HepG2 (cell line): Measurements from ENCODE around the gene UGT1A4. TPM values are rescaled to one million over a fixed set of nuclear protein-coding genes. Genes with fewer than 3 reads are reported as not detected.
"Not testable (repeated sequence)": the region's sequence is repeated elsewhere in the genome, so short reads cannot be mapped to it uniquely, and the experiment has no call there.

Experiments
- ARID5B ChIP-seq: IDR thresholded peaks from 2 replicates; pipeline ENCODE4 v1.4.0; 2020; ENCODE audit warnings: mild to moderate bottlenecking, missing genetic modification reagents
- GATAD2A ChIP-seq: IDR thresholded peaks from 2 replicates; pipeline ENCODE4 v1.6.1; 2016
- HOXA3 ChIP-seq: sonication (generic); formaldehyde crosslinking; IDR thresholded peaks from 2 replicates; pipeline ENCODE4 v1.5.0; 2020; ENCODE audit warnings: missing genetic modification reagents
- IRF9 ChIP-seq: sonication (generic); formaldehyde crosslinking; IDR thresholded peaks from 2 replicates; pipeline ENCODE4 v1.8.0; 2022; ENCODE audit warnings: missing genetic modification reagents, mild to moderate bottlenecking, borderline replicate concordance
- KAT8 ChIP-seq: IDR thresholded peaks from 2 replicates; pipeline ENCODE4 v1.6.1; 2016; ENCODE audit warnings: missing genetic modification reagents, missing compliant biosample characterization
- NFKBIZ ChIP-seq: IDR thresholded peaks from 2 replicates; pipeline ENCODE4 v1.6.1; 2018; ENCODE audit warnings: missing genetic modification reagents, missing compliant biosample characterization
- NR2F6 ChIP-seq, 2 experiments: IDR thresholded peaks; 2 replicates each; pipeline ENCODE4 v1.6.1; 2016; ENCODE audit warnings: antibody characterized with exemption in 1 of 2, mild to moderate bottlenecking in 1 of 2
- PRDM10 ChIP-seq: sonication (generic); formaldehyde crosslinking; IDR thresholded peaks from 2 replicates; pipeline ENCODE4 v1.4.0; 2020; ENCODE audit warnings: low read depth, missing genetic modification reagents
- RCOR2 ChIP-seq: IDR thresholded peaks from 2 replicates; pipeline ENCODE4 v1.6.1; 2016; ENCODE audit warnings: missing biosample characterization, missing genetic modification reagents
- RXRA ChIP-seq: sonication (generic); formaldehyde crosslinking; IDR thresholded peaks from 2 replicates; pipeline ENCODE4 v1.5.1; 2020; ENCODE audit warnings: missing genetic modification reagents
- SALL1 ChIP-seq: sonication (generic); formaldehyde crosslinking; IDR thresholded peaks from 2 replicates; pipeline ENCODE4 v1.8.0; 2022; ENCODE audit warnings: mild to moderate bottlenecking, missing genetic modification reagents
- SOX6 ChIP-seq, 2 experiments: fragments of 450-650 bp in 1 of 2; sonication (generic) in 1 of 2; formaldehyde crosslinking in 1 of 2; IDR thresholded peaks; 2 replicates each; pipeline versions ENCODE4 v1.4.0 to v1.6.1; 2017 to 2020; ENCODE audit warnings: antibody characterized with exemption in 1 of 2, mild to moderate bottlenecking in 1 of 2, missing genetic modification reagents in 1 of 2
- SP4 ChIP-seq: sonication (generic); formaldehyde crosslinking; IDR thresholded peaks from 2 replicates; pipeline ENCODE4 v1.8.1; 2023; ENCODE audit warnings: mild to moderate bottlenecking, missing genetic modification reagents
- SP5 ChIP-seq: IDR thresholded peaks from 2 replicates; pipeline ENCODE4 v1.6.1; 2016; ENCODE audit warnings: low read depth, borderline replicate concordance
- TRAFD1 ChIP-seq: sonication (generic); formaldehyde crosslinking; IDR thresholded peaks from 2 replicates; pipeline ENCODE4 v1.5.1; 2020; ENCODE audit warnings: missing genetic modification reagents, mild to moderate bottlenecking, borderline replicate concordance
- ZBTB38 ChIP-seq: sonication (generic); formaldehyde crosslinking; IDR thresholded peaks from 2 replicates; pipeline ENCODE4 v1.5.1; 2020; ENCODE audit warnings: mild to moderate bottlenecking, missing genetic modification reagents
- ZNF24 ChIP-seq: fragments of 450-650 bp; IDR thresholded peaks from 2 replicates; pipeline ENCODE4 v1.6.1; 2017; ENCODE audit warnings: antibody characterized with exemption, mild to moderate bottlenecking
- ZNF772 ChIP-seq: sonication (generic); formaldehyde crosslinking; IDR thresholded peaks from 2 replicates; pipeline ENCODE4 v1.5.0; 2020; ENCODE audit warnings: mild to moderate bottlenecking, missing genetic modification reagents
- polyA plus RNA-seq, 8 experiments: library from polyadenylated mRNA; depleted of rRNA in 3 of 8; stranded (reverse) in 7 of 8; unstranded in 1 of 8; fragments of >200 nt; fragmentation: Illumina TruSeq in 4 of 8; extraction: Trizol in 4 of 8; gene quantifications; 2 replicates each; pipeline versions ENCODE4 v1.2.1 to v1.2.3, GENCODE V29; 2011 to 2016; ENCODE audit warnings: low read depth in 4 of 8, missing spikeins in 1 of 8, mixed read lengths in 1 of 8; ENCODE audit not compliant: insufficient read depth in 1 of 8
- total RNA-seq, 5 experiments: library from RNA; depleted of rRNA; stranded (reverse); fragments of >200 nt; fragmentation: Illumina TruSeq; extraction: Trizol; gene quantifications; 2 replicates each; pipeline ENCODE4 v1.2.3, GENCODE V29; 2016; ENCODE audit warnings: low read depth in 1 of 5

UGT1A4 gene
- total and polyA plus RNA-seq, 2 of the 13 experiments (the other 11 are each of a cell fraction or from before 2014, with no cell fraction given), result not detected

GRCh38 chr2:233736868-233737653 lies 18.5 kb downstream of the UGT1A4 start (continued):
- TF ChIP-seq PRDM10 (peak; percentile 52; the same call in 1 of the 2 replicates), KAT8 (CRISPR knock-in tag) (peak; percentile 86), IRF9 (CRISPR knock-in tag) (peak; percentile 28; the same call in 1 of the 2 replicates), SOX6 (CRISPR knock-in tag; IDR thresholded peaks at IDR 0.05) (peak; percentile 82), NFKBIZ (CRISPR knock-in tag) (0 out of 2 replicates have a peak, but pooled peaks have one; percentile 60), ARID5B (CRISPR knock-in tag) (peak; percentile 78), RCOR2 (CRISPR knock-in tag) (0 out of 2 replicates have a peak, but pooled peaks have one; percentile 37), GATAD2A (CRISPR knock-in tag) (peak; percentile 42), ZNF772 (CRISPR knock-in tag) (peak; percentile 52; the same call in 1 of the 2 replicates), SP5 (0 out of 2 replicates have a peak, but pooled peaks have one; percentile 20), TRAFD1 (CRISPR knock-in tag) (peak; percentile 79; the same call in 1 of the 2 replicates), ZNF24 (0 out of 2 replicates have a peak, but pooled peaks have one; percentile 42), NR2F6 (IDR thresholded peaks at IDR 0.05) (peak; percentile 52), NR2F6 (CRISPR knock-in tag; IDR thresholded peaks at IDR 0.05) (0 out of 2 replicates have a peak, but pooled peaks have one; percentile 6), SP4 (CRISPR knock-in tag) (peak; percentile 55; the same call in 1 of the 2 replicates), HOXA3 (CRISPR knock-in tag) (peak; percentile 79; the same call in 1 of the 2 replicates), RXRA (peak; percentile 74), ZBTB38 (CRISPR knock-in tag) (peak; percentile 70), SALL1 (CRISPR knock-in tag) (peak; percentile 94)
- TF ChIP-seq SOX6 (IDR thresholded peaks at IDR 0.05), result not testable (repeated sequence)
